Renal cortical epithelial cell (primary cell): ENCODE data around the gene RTP3. TPM values are rescaled to one million over a fixed set of nuclear protein-coding genes. Genes with fewer than 3 reads are reported as not detected.
"Not testable (repeated sequence)": the region's sequence is repeated elsewhere in the genome, so short reads cannot be mapped to it uniquely, and the experiment has no call there.

ENCODE experiments used
- DNase-seq: peaks from one replicate; pipeline ENCODE4 v3.0.0-alpha.2; 2011; ENCODE audit warnings: low read depth
- total RNA-seq: library from RNA; depleted of rRNA; stranded (reverse); fragments of >200 nt; gene quantifications from 2 replicates; pipeline ENCODE4 v1.2.3, GENCODE V29; 2014

RTP3 gene
- total RNA-seq, 1 donor from 2014 or later: not detected

GRCh38 chr3:46491089-46492070 is 6.4 kb upstream of the RTP3 start:
- DNase-seq: no peak

- DNase-seq: no peak
Observed at GRCh38 chr3:46492890-46493547, 4.8 kb upstream of the RTP3 start.

GRCh38 chr3:46494491-46494890 is 3.3 kb upstream of the RTP3 start:
- not testable (repeated sequence) for DNase-seq

GRCh38 chr3:46495901-46496456 is 1.8 kb upstream of the RTP3 start:
- DNase-seq: no peak

GRCh38 chr3:46496746-46497555 is 825 bp upstream of the RTP3 start:
- DNase-seq: no peak

GRCh38 chr3:46498916-46499519 is 1.2 kb downstream of the RTP3 start:
- no peak for DNase-seq

- peak; percentile 19 for DNase-seq
Observed at GRCh38 chr3:46500656-46501635, 3.2 kb downstream of the RTP3 start.

GRCh38 chr3:46501702-46502101 is 3.9 kb downstream of the RTP3 start:
- DNase-seq: no peak

GRCh38 chr3:46503200-46503874 is 5.6 kb downstream of the RTP3 start:
- no peak for DNase-seq

GRCh38 chr3:46504789-46505188 is 7.0 kb downstream of the RTP3 start:
- DNase-seq: no peak

- no peak for DNase-seq
Observed at GRCh38 chr3:46505953-46506352, 8.2 kb downstream of the RTP3 start.

- DNase-seq: no peak
Observed at GRCh38 chr3:46506526-46506925, 8.8 kb downstream of the RTP3 start.

- no peak for DNase-seq
Observed at GRCh38 chr3:46508850-46509591, 11.2 kb downstream of the RTP3 start.

GRCh38 chr3:46509661-46510187 is 11.9 kb downstream of the RTP3 start:
- no peak for DNase-seq

GRCh38 chr3:46512191-46512749 is 14.5 kb downstream of the RTP3 start:
- DNase-seq: no peak

GRCh38 chr3:46516521-46516920 is 18.7 kb downstream of the RTP3 start:
- no peak for DNase-seq

- peak; percentile 54 for DNase-seq
Observed at GRCh38 chr3:46517016-46517783, 19.4 kb downstream of the RTP3 start.
